Heart left ventricle (tissue), 16 donors: ENCODE data around the gene FAM117B. TPM values are rescaled to one million over a fixed set of nuclear protein-coding genes. Genes with fewer than 3 reads are reported as not detected.

Experiments used
- ATAC-seq, 4 donors: fragments of 200-7000 bp; cut with Tn5 transposase; one replicate each; pipeline ENCODE4 v1.9.1; 2020 to 2022; ENCODE audit warnings: moderate library complexity in 4 of 4, mild to moderate bottlenecking in 3 of 4, moderate number of reproducible peaks in 1 of 4
- DNase-seq, 5 donors: peaks; one replicate each; pipeline ENCODE4 v3.0.0-alpha.2; 2020
- H3K27ac ChIP-seq, 12 donors: fragments of 200-600 bp; sonication (generic) in 4 of 12; one replicate each; pipeline versions ENCODE4 v1.5.0 to v1.8.0; 2016 to 2022; ENCODE audit warnings: mild to moderate bottlenecking in 2 of 12
- H3K27me3 ChIP-seq, 9 donors: fragments of 200-600 bp; sonication (generic) in 2 of 9; one replicate each; pipeline versions ENCODE4 v1.5.1 to v1.8.0; 2016 to 2022; ENCODE audit warnings: mild to moderate bottlenecking in 3 of 9
- H3K36me3 ChIP-seq, 9 donors: fragments of 200-600 bp; sonication (generic) in 2 of 9; one replicate each; pipeline versions ENCODE4 v1.5.0 to v1.8.0; 2018 to 2022; ENCODE audit warnings: mild to moderate bottlenecking in 2 of 9
- H3K4me1 ChIP-seq, 12 donors: fragments of 200-600 bp; sonication (generic) in 4 of 12; one replicate each; pipeline versions ENCODE4 v1.5.0 to v1.8.0; 2016 to 2022; ENCODE audit warnings: mild to moderate bottlenecking in 3 of 12
- H3K4me3 ChIP-seq, 12 donors: fragments of 200-600 bp; sonication (generic) in 4 of 12; one replicate each; pipeline versions ENCODE4 v1.5.0 to v1.8.0; 2017 to 2022; ENCODE audit warnings: mild to moderate bottlenecking in 9 of 12, moderate library complexity in 4 of 12
- H3K9me3 ChIP-seq, 12 donors: fragments of 200-600 bp; sonication (generic) in 4 of 12; one replicate each; pipeline versions ENCODE4 v1.5.0 to v1.8.0; 2016 to 2022; ENCODE audit warnings: mild to moderate bottlenecking in 1 of 12
- CTCF ChIP-seq, 12 donors: fragments of 200-600 bp; sonication (generic) in 4 of 12; IDR thresholded peaks; one replicate each; pipeline versions ENCODE4 v1.5.0 to v1.8.0; 2018 to 2022; ENCODE audit warnings: antibody characterized with exemption in 12 of 12, mild to moderate bottlenecking in 5 of 12
- POLR2A ChIP-seq, 2 donors: fragments of 450-650 bp; IDR thresholded peaks; one replicate each; pipeline ENCODE4 v1.6.1; 2017; ENCODE audit warnings: antibody characterized with exemption in 2 of 2, mild to moderate bottlenecking in 2 of 2, moderate library complexity in 2 of 2
- WGBS, 4 donors: extraction: QIAGEN DNeasy Blood & Tissue Kit in 2 of 4; methylation state at CpG; one replicate each; pipeline versions ENCODE4 v1.1.5 to v1.1.7; 2013 to 2018; 5-methylcytosine and 5-hydroxymethylcytosine counted together
- intact Hi-C, 10 donors: fragments of 100-400 bp; cut with DNase I; formaldehyde crosslinking; loops; one replicate each; pipeline versions ENCODE4 v1.11.1 to v1.14.2; 2022
- polyA plus RNA-seq, 2 donors: library from polyadenylated mRNA; stranded (reverse); fragments of 200-250 nt; gene quantifications; one replicate each; pipeline ENCODE4 v1.2.3, GENCODE V29; 2013
- total RNA-seq, 9 donors: library from RNA; depleted of rRNA in 2 of 9; stranded (reverse); fragments of >200 nt in 2 of 9; fragmentation: NEBNext Ultra II Directional in 3 of 9; extraction: Animal tissue kit (Norgen Biotek cat#: 25700) in 3 of 9; gene quantifications; one replicate each; pipeline versions ENCODE4 v1.1.0 to v1.2.4, GENCODE V29; 2016 to 2023
- donor health status: ischemic (EF 13 %, LVEDD 7.1; RV severe dilation, severe dysfunction).
- donor health status: healthy with polysubstance abuse.
- donor health status: DM: no; HTN: yes; CAD: no.
- donor health status: DM: no; HTN: no; CAD: no.
- donor health status: ischemic (EF 25% LVEDD 6.9; RV normal size, moderate dysfunction).
- donor health status: ischemic (EF 25% LVEDD 5.7; RV mildly dilated, moderate dysfunction).
- donor health status: healthy.
- donor health status: DM: yes; HTN: yes; CAD: no.
- donor health status: ischemic (EF 35%, LVEDD 5.7; RV mildly dilated, moderate dysfunction).
- donor health status: nonischemic (EF 11% LVEDD 7.7; RV severe dilation, severe dysfunction).
- donor health status: DM: yes; HTN: yes; CAD: no.
- donor health status: PGD.
- donor health status: ischemic (EF 29% LVEDD 5.4; RV normal size, mild dysfunction).
- donor health status: nonischemic (EF 23%, LVEDD 6.1; RV moderate dilation, normal function).

Gene FAM117B
- total and polyA plus RNA-seq, 11 donors, result 0.68 to 6.1 (median 2.1) TPM

- H3K9me3 ChIP-seq, result peaks cover 0 to 10% (median under 1%) of the 10 kb centered on the region in 12 donors
- peaks cover 0 to 10% (median 1%) of the 10 kb centered on the region in 9 donors for H3K36me3 ChIP-seq
- intact Hi-C loops, result no loop called here
- peaks cover 0 to 7% (median 0%) of the 10 kb centered on the region in 12 donors for H3K4me1 ChIP-seq
- H3K4me3 ChIP-seq, result no peak overlapping the region
- no peak overlapping the region for H3K27ac ChIP-seq
- ATAC-seq, result no peak
- no peak for DNase-seq
- H3K27me3 ChIP-seq, result no peaks in the 10 kb centered on the region
- no peak for TF ChIP-seq POLR2A (IDR thresholded peaks at IDR 0.05)
- TF ChIP-seq CTCF (IDR thresholded peaks at IDR 0.05), result no peak
- 77 to 87% (median 84%) methylated on average over 3 of the region's 3 CpGs for WGBS, 4 donors
Measured at GRCh38 chr2:202721621-202722020, 86.9 kb downstream of the FAM117B start.

GRCh38 chr2:202723746-202724145 lies 89.0 kb downstream of the FAM117B start:
- Histone ChIP-seq H3K9me3 (no peaks in the 10 kb centered on the region), H3K4me3 (no peak overlapping the region), H3K27ac (no peak overlapping the region), H3K27me3 (no peaks in the 10 kb centered on the region), H3K36me3 (peaks cover 0 to 15% (median 3%) of the 10 kb centered on the region in 9 donors), H3K4me1 (peaks cover 0 to 4% (median 0%) of the 10 kb centered on the region in 12 donors)
- 94 to 97% (median 96%) methylated on average over 5 of the region's 5 CpGs for WGBS, 4 donors
- DNase-seq, result no peak
- intact Hi-C loops, result no loop called here
- TF ChIP-seq CTCF (IDR thresholded peaks at IDR 0.05) (no peak), POLR2A (IDR thresholded peaks at IDR 0.05) (no peak)
- no peak for ATAC-seq

GRCh38 chr2:202726070-202726469 lies 91.3 kb downstream of the FAM117B start:
- 49 to 63% (median 52%) methylated on average over 3 of the region's 3 CpGs for WGBS, 4 donors
- TF ChIP-seq CTCF (IDR thresholded peaks at IDR 0.05) (no peak), POLR2A (IDR thresholded peaks at IDR 0.05) (no peak)
- no peak overlapping the region for H3K4me3 ChIP-seq
- H3K4me1 ChIP-seq, result peaks cover 0 to 3% (median 0%) of the 10 kb centered on the region in 12 donors
- H3K9me3 ChIP-seq, result no peaks in the 10 kb centered on the region
- no peak for DNase-seq
- no peaks in the 10 kb centered on the region for H3K27me3 ChIP-seq
- no peak for ATAC-seq
- H3K36me3 ChIP-seq, result peaks cover 0 to 15% (median 3%) of the 10 kb centered on the region in 9 donors
- no peak overlapping the region for H3K27ac ChIP-seq
- intact Hi-C loops, result no loop called here

- DNase-seq (no peak), ATAC-seq (no peak)
- H3K36me3 ChIP-seq, result peaks cover 0 to 19% (median 0%) of the 10 kb centered on the region in 9 donors
- no peaks in the 10 kb centered on the region for H3K27me3 ChIP-seq
- H3K4me3 ChIP-seq, result no peak overlapping the region
- H3K4me1 ChIP-seq, result no peaks in the 10 kb centered on the region
- peaks cover 0 to 19% (median 7%) of the 10 kb centered on the region in 12 donors for H3K9me3 ChIP-seq
- 90 to 100% (median 96%) methylated on average over 1 of the region's 1 CpG for WGBS, 4 donors
- intact Hi-C loops, result no loop called here
- TF ChIP-seq CTCF (IDR thresholded peaks at IDR 0.05) (no peak), POLR2A (IDR thresholded peaks at IDR 0.05) (no peak)
- no peak overlapping the region for H3K27ac ChIP-seq
Measured at GRCh38 chr2:202736826-202737225, 102.1 kb downstream of the FAM117B start.
